GM23248 (cell line): ENCODE measurements around the gene MAP2K1. TPM values are rescaled to one million over a fixed set of nuclear protein-coding genes. Genes with fewer than 3 reads are reported as not detected.
"Not testable (repeated sequence)": the region's sequence is repeated elsewhere in the genome, so short reads cannot be mapped to it uniquely, and the experiment has no call there.

Source experiments
- DNase-seq: peaks from one replicate; pipeline ENCODE4 v3.0.0-alpha.2; 2015
- H2AFZ ChIP-seq: fragments of 200-600 bp; sonication (generic); 2 replicates; pipeline ENCODE4 v1.6.1; 2016; ENCODE audit warnings: antibody characterized with exemption
- H3F3A ChIP-seq: fragments of 200-600 bp; sonication (generic); 2 replicates; pipeline ENCODE4 v1.6.1; 2016; ENCODE audit warnings: mild to moderate bottlenecking, antibody characterized with exemption, mixed run types; ENCODE audit not compliant: insufficient read depth
- H3K27ac ChIP-seq: fragments of 200-600 bp; sonication (generic); 2 replicates; pipeline ENCODE4 v1.5.1; 2016; ENCODE audit warnings: mild to moderate bottlenecking
- H3K27me3 ChIP-seq: fragments of 200-600 bp; sonication (generic); replicated peaks from 2 replicates; pipeline ENCODE4 v1.6.1; 2016; ENCODE audit warnings: mild to moderate bottlenecking; ENCODE audit not compliant: insufficient read depth
- H3K36me3 ChIP-seq: fragments of 200-600 bp; sonication (generic); 2 replicates; pipeline ENCODE4 v1.6.1; 2016; ENCODE audit warnings: low read depth, mild to moderate bottlenecking
- H3K4me1 ChIP-seq: fragments of 200-600 bp; sonication (generic); 2 replicates; pipeline ENCODE4 v1.6.1; 2016; ENCODE audit warnings: mild to moderate bottlenecking; ENCODE audit not compliant: insufficient read depth
- H3K4me2 ChIP-seq: fragments of 200-600 bp; sonication (generic); one replicate; pipeline ENCODE4 v1.6.1; 2016; ENCODE audit warnings: mild to moderate bottlenecking; ENCODE audit not compliant: unreplicated experiment
- H3K4me3 ChIP-seq: fragments of 200-600 bp; sonication (generic); 2 replicates; pipeline ENCODE4 v1.5.1; 2016; ENCODE audit warnings: mild to moderate bottlenecking
- H3K79me2 ChIP-seq: fragments of 200-600 bp; sonication (generic); 2 replicates; pipeline ENCODE4 v1.6.1; 2016; ENCODE audit warnings: mild to moderate bottlenecking; ENCODE audit not compliant: insufficient read depth
- H3K9ac ChIP-seq: fragments of 200-600 bp; sonication (generic); 2 replicates; pipeline ENCODE4 v1.6.1; 2016; ENCODE audit warnings: mild to moderate bottlenecking
- H3K9me2 ChIP-seq: fragments of 200-600 bp; sonication (generic); 2 replicates; pipeline ENCODE4 v1.6.1; 2016; ENCODE audit warnings: mixed run types, mild to moderate bottlenecking, moderate library complexity; ENCODE audit not compliant: insufficient read depth
- H3K9me3 ChIP-seq: fragments of 200-600 bp; sonication (generic); one replicate; pipeline ENCODE4 v1.6.1; 2017; ENCODE audit warnings: low read depth
- H4K20me1 ChIP-seq: fragments of 200-600 bp; sonication (generic); 2 replicates; pipeline ENCODE4 v1.6.0; 2016; ENCODE audit not compliant: insufficient read depth
- EZH2 ChIP-seq: fragments of 200-600 bp; sonication (generic); IDR thresholded peaks from 2 replicates; pipeline ENCODE4 v1.6.1; 2018; ENCODE audit warnings: antibody characterized with exemption, mild to moderate bottlenecking; ENCODE audit not compliant: insufficient read depth, poor library complexity, severe bottlenecking
- EZH2phosphoT487 ChIP-seq: fragments of 200-600 bp; sonication (generic); IDR thresholded peaks from 2 replicates; pipeline ENCODE4 v1.6.1; 2018; ENCODE audit warnings: antibody characterized with exemption, moderate library complexity, mild to moderate bottlenecking, low read depth; ENCODE audit not compliant: insufficient read depth
- WGBS, 2 experiments: methylation state at CpG; one replicate each; pipeline ENCODE4 v1.1.6; 2015 to 2017; ENCODE audit warnings: low lambda C conversion rate in 2 of 2, low coverage in 1 of 2; ENCODE audit errors: missing lambda C conversion rate in 2 of 2; 5-methylcytosine and 5-hydroxymethylcytosine counted together
- in situ Hi-C: fragments of 300-500 bp; cut with MboI; formaldehyde crosslinking; loops from 2 replicates; pipeline ENCODE4 v1.15.0; 2020
- polyA plus RNA-seq: library from polyadenylated mRNA; unstranded; fragments of >200 nt; fragmentation: Nextera tagmentation; extraction: Ambion mirVana; gene quantifications from 2 replicates; pipeline ENCODE4 v1.2.1, GENCODE V29; 2016
- total RNA-seq: library from RNA; depleted of rRNA; stranded (reverse); fragments of >200 nt; shearing (Covaris generic); gene quantifications from 2 replicates; pipeline ENCODE4 v1.2.3, GENCODE V29; 2014

Gene MAP2K1
- total and polyA plus RNA-seq, 2 experiments from 2014 or later = 55.7 to 56.2 TPM

GRCh38 chr15:66497502-66498455 is 111.1 kb downstream of the MAP2K1 start, which contains the start of gene SNAPC5:
SNAPC5 (minus strand) TSS chr15:66497762; CDS start chr15:66497731, 31 bp downstream.
- in situ Hi-C loops = no loop called here
- 5% methylated on average over 43 of the region's 43 CpGs for WGBS, 2 experiments
- H4K20me1 ChIP-seq = 0 out of 2 replicates have a peak, but pooled peaks cover 8% of the 10 kb centered on the region

DNA sequence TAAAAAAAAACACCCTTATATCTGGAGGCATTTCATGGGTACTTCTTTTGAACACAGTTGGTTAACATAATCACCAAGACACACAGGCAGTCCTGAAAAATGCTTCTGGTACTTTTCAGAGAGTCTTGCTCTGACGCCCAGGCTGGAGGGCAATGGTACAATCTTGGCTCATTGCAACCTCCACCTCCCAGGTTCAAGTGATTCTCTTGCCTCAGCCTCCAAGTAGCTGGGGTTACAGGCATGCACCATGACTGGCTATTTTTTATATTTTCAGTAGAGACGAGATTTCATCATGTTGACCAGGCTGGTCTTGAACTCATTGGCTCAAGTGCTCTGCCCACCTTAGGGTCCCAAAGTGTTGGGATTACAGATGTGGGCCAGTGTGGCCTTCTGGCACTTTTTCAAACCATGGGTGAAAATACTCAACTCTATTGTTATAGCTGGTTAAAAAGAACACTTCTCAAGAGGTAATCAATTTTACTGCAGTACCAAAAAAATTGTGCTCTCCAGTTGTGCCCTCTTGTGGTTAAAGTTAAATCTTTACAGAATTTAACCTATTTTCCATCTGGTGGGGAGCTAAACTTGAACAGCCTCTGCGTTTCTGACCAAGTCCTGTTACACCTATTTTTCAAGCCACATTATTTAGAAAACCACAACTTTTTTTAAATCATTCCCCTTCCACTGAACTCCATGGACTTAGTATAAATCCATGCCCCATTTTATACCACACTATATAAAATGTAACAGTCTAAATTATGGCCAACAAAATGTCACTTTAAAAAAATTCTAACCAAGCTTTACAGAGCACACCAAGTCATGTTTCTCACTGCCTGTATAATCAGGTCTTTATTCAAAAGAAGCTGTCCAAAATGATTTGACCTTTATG is 112.0 kb downstream of the MAP2K1 start:
- H3K27ac ChIP-seq = peak overlapping the region; percentile 46
- no peak overlapping the region for H3K4me2 ChIP-seq
- no peak overlapping the region for H2AFZ ChIP-seq
- peaks cover 64% of the 10 kb centered on the region for H3K36me3 ChIP-seq
- H3K79me2 ChIP-seq = peaks cover 60% of the 10 kb centered on the region
- 0 out of 2 replicates have a peak, but pooled peaks cover 11% of the 10 kb centered on the region for H4K20me1 ChIP-seq
- in situ Hi-C loops = no loop called here
- H3K9me3 ChIP-seq = no peaks in the 10 kb centered on the region
- H3K27me3 ChIP-seq = no peaks in the 10 kb centered on the region
- peaks cover 71% of the 10 kb centered on the region for H3F3A ChIP-seq
- H3K9me2 ChIP-seq = no peaks in the 10 kb centered on the region
- H3K4me3 ChIP-seq = no peak overlapping the region
- TF ChIP-seq EZH2 = no peak
- TF ChIP-seq EZH2phosphoT487 = no peak
- H3K4me1 ChIP-seq = peaks cover 12% of the 10 kb centered on the region
- H3K9ac ChIP-seq = peak overlapping the region; percentile 38; the same call in 1 of the 2 replicates
- DNase-seq = peak; percentile 64
- WGBS, 2 experiments = 12 to 21% methylated on average over 3 of the region's 3 CpGs

More at GRCh38 chr15:66497502-66498455, 111.1 kb downstream of the MAP2K1 start, which contains the start of gene SNAPC5:
- Histone ChIP-seq H3K36me3 (peaks cover 65% of the 10 kb centered on the region), H3K4me1 (peaks cover 10% of the 10 kb centered on the region), H3K4me2 (peak within 1 kb of the TSS; percentile 99), H3K9ac (peak within 1 kb of the TSS; percentile 90), H3F3A (peaks cover 61% of the 10 kb centered on the region), H3K27me3 (no peaks in the 10 kb centered on the region), H3K9me2 (no peaks in the 10 kb centered on the region), H2AFZ (peak within 1 kb of the TSS; percentile 86), H3K79me2 (peaks cover 51% of the 10 kb centered on the region), H3K4me3 (peak within 1 kb of the TSS; percentile 99), H3K27ac (peak within 1 kb of the TSS; percentile 55), H3K9me3 (no peaks in the 10 kb centered on the region)
- no peak for TF ChIP-seq EZH2
- TF ChIP-seq EZH2phosphoT487 = no peak
- peak; percentile 98 for DNase-seq

- Histone ChIP-seq H4K20me1 (0 out of 2 replicates have a peak, but pooled peaks cover 11% of the 10 kb centered on the region), H3K4me1 (peaks cover 12% of the 10 kb centered on the region), H3K36me3 (peaks cover 55% of the 10 kb centered on the region), H3F3A (peaks cover 66% of the 10 kb centered on the region), H3K27ac (0 out of 2 replicates have a peak overlapping the region, but pooled peaks have one; percentile 12), H3K79me2 (peaks cover 73% of the 10 kb centered on the region), H3K9ac (peak overlapping the region; percentile 7; the same call in 1 of the 2 replicates)
- H3K9me3 ChIP-seq, H3K4me3 ChIP-seq, H3K9me2 ChIP-seq, in situ Hi-C loops, H2AFZ ChIP-seq, H3K4me2 ChIP-seq, DNase-seq, H3K27me3 ChIP-seq: not testable (repeated sequence)
- 91 to 92% methylated on average over 7 of the region's 7 CpGs for WGBS, 2 experiments
Observed at GRCh38 chr15:66500346-66500745, 113.6 kb downstream of the MAP2K1 start.

DNA sequence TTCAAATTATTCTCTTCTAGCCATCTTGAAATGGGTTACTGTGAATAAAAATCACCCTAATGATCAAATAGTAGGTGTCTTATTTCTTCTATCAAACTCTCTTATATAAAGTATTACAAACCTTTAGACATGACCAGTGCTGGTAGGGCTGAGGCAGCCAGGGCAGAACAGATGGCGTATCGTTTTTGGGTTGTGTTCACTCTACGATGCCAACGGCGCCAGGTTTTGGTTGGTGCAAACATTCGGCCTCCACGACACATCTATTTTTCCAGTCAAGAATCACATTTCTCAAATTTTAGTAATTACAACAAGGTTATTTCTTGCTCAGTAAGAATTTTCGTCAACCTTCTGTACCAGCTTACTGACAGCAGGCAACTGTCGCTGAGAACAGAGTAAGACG is 115.8 kb downstream of the MAP2K1 start:
- no peaks in the 10 kb centered on the region for H3K9me2 ChIP-seq
- 0 out of 2 replicates have a peak, but pooled peaks cover 11% of the 10 kb centered on the region for H4K20me1 ChIP-seq
- no peaks in the 10 kb centered on the region for H3K9me3 ChIP-seq
- peaks cover 65% of the 10 kb centered on the region for H3F3A ChIP-seq
- H3K36me3 ChIP-seq = peaks cover 55% of the 10 kb centered on the region
- no peaks in the 10 kb centered on the region for H3K27me3 ChIP-seq
- H3K9ac ChIP-seq = peak overlapping the region; percentile 97
- no peak overlapping the region for H2AFZ ChIP-seq
- TF ChIP-seq EZH2 (no peak), EZH2phosphoT487 (no peak)
- peak overlapping the region; percentile 93 for H3K27ac ChIP-seq
- in situ Hi-C loops = no loop called here
- H3K4me3 ChIP-seq = peak overlapping the region; percentile 99
- 57 to 63% methylated on average over 10 of the region's 10 CpGs for WGBS, 2 experiments
- peak overlapping the region; percentile 93 for H3K4me2 ChIP-seq
- peaks cover 20% of the 10 kb centered on the region for H3K4me1 ChIP-seq
- DNase-seq = no peak
- peaks cover 77% of the 10 kb centered on the region for H3K79me2 ChIP-seq

- Histone ChIP-seq H3K4me1 (peaks cover 20% of the 10 kb centered on the region), H3K27ac (peak overlapping the region; percentile 93), H3K79me2 (peaks cover 83% of the 10 kb centered on the region), H3K4me2 (peak overlapping the region; percentile 93), H3K4me3 (peak overlapping the region; percentile 99), H3K9ac (peak overlapping the region; percentile 97), H3F3A (peaks cover 62% of the 10 kb centered on the region), H4K20me1 (0 out of 2 replicates have a peak, but pooled peaks cover 11% of the 10 kb centered on the region), H3K36me3 (peaks cover 54% of the 10 kb centered on the region)
- H2AFZ ChIP-seq, H3K9me3 ChIP-seq, H3K27me3 ChIP-seq, H3K9me2 ChIP-seq, in situ Hi-C loops: not testable (repeated sequence)
- peak; percentile 76 for DNase-seq
- 31 to 36% methylated on average over 13 of the region's 13 CpGs for WGBS, 2 experiments
Observed at GRCh38 chr15:66503041-66503648, 116.4 kb downstream of the MAP2K1 start.
